Muscle of leg (tissue), 11 donors: ENCODE measurements around the gene PDZD7. TPM values are rescaled to one million over a fixed set of nuclear protein-coding genes. Genes with fewer than 3 reads are reported as not detected.

Experiments
- DNase-seq: peaks from one replicate; pipeline ENCODE4 v3.0.0; 2013
- H3K27ac ChIP-seq: one replicate; pipeline ENCODE4 v1.5.1; 2013; ENCODE audit warnings: mild to moderate bottlenecking, low read length, control low read depth
- H3K27me3 ChIP-seq: one replicate; pipeline ENCODE4 v1.6.1; 2013; ENCODE audit warnings: low read length; ENCODE audit not compliant: control insufficient read depth, insufficient read depth
- H3K36me3 ChIP-seq: one replicate; pipeline ENCODE4 v1.6.1; 2013; ENCODE audit warnings: low read length; ENCODE audit not compliant: control insufficient read depth, insufficient read depth
- H3K4me1 ChIP-seq: one replicate; pipeline ENCODE4 v1.6.1; 2013; ENCODE audit warnings: low read length; ENCODE audit not compliant: control insufficient read depth, insufficient read depth
- H3K4me3 ChIP-seq: one replicate; pipeline ENCODE4 v1.5.1; 2013; ENCODE audit warnings: low read length, control low read depth
- H3K9me3 ChIP-seq: replicated peaks from 2 replicates; pipeline ENCODE4 v1.6.1; 2013; ENCODE audit warnings: low read depth, low read length; ENCODE audit not compliant: control insufficient read depth
- WGBS: methylation state at CpG from one replicate; pipeline ENCODE4 v1.1.5; 2013; ENCODE audit warnings: missing lambda C conversion rate; ENCODE audit not compliant: insufficient coverage; 5-methylcytosine and 5-hydroxymethylcytosine counted together
- polyA plus RNA-seq, 8 donors: library from polyadenylated mRNA; unstranded; fragments of 120-200 nt; gene quantifications; one replicate each; pipeline versions ENCODE4 v1.2.1 to v1.2.3, GENCODE V29; 2013; ENCODE audit warnings: inconsistent platforms in 1 of 8, low replicate concordance in 1 of 8; ENCODE audit not compliant: insufficient read length in 8 of 8, insufficient read depth in 1 of 8
- total RNA-seq: library from RNA; stranded (reverse); fragments of 120-200 nt; gene quantifications from one replicate; pipeline ENCODE4 v1.2.4, GENCODE V29; 2013

Gene PDZD7
- total and polyA plus RNA-seq, 9 donors = 0.41 to 6.1 (median 1.2) TPM

- under 1% methylated on average over 39 of the region's 47 CpGs for WGBS
These were observed 1.1 kb upstream of the PDZD7 start for GRCh38 chr10:101031796-101032636.

DNA sequence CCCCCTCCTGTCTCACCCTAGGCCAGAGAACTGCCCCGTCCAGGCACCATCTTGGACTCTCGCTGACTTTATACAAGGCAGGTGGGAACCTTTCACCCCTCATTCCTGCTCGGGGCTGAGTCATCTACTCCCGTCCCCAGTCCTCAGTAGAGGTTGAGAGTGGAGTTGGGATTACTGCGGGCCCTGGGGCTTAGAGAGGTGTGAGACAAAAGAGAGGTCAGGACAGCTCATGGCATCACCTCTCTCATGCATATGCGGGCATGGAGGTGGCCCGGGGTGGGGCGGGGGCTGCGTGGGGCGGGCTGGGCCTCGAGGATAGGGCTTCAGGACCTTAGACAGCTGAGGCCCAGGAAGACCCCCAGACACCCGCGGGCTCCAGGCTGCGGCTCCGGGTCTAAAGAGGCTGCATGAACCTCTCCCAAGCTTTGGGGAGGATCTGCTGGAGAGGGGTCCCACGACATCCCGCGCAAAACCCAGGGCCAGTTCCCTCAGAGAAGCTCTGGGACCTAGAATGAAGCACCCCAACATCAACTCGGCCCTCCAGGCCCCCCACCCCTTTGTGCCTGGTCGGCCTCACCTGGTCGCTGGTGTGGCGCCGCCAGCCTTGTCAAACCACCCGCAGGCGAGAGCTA is 317 bp downstream of the PDZD7 start:
- WGBS = 7% methylated on average over 21 of the region's 25 CpGs
- Histone ChIP-seq H3K27ac (no peak overlapping the region), H3K4me1 (peaks cover 58% of the 10 kb centered on the region), H3K4me3 (peak overlapping the region; percentile 84), H3K9me3 (no peaks in the 10 kb centered on the region), H3K36me3 (peaks cover 9% of the 10 kb centered on the region), H3K27me3 (peaks cover 18% of the 10 kb centered on the region)
- no peak for DNase-seq

More at GRCh38 chr10:101031796-101032636, 1.1 kb upstream of the PDZD7 start:
- H3K4me1 ChIP-seq = peaks cover 53% of the 10 kb centered on the region
- no peaks in the 10 kb centered on the region for H3K9me3 ChIP-seq
- H3K27ac ChIP-seq = peak overlapping the region; percentile 97
- peak; percentile 93 for DNase-seq
- H3K4me3 ChIP-seq = peak overlapping the region; percentile 84
- H3K27me3 ChIP-seq = peaks cover 18% of the 10 kb centered on the region
- peaks cover 23% of the 10 kb centered on the region for H3K36me3 ChIP-seq

DNA sequence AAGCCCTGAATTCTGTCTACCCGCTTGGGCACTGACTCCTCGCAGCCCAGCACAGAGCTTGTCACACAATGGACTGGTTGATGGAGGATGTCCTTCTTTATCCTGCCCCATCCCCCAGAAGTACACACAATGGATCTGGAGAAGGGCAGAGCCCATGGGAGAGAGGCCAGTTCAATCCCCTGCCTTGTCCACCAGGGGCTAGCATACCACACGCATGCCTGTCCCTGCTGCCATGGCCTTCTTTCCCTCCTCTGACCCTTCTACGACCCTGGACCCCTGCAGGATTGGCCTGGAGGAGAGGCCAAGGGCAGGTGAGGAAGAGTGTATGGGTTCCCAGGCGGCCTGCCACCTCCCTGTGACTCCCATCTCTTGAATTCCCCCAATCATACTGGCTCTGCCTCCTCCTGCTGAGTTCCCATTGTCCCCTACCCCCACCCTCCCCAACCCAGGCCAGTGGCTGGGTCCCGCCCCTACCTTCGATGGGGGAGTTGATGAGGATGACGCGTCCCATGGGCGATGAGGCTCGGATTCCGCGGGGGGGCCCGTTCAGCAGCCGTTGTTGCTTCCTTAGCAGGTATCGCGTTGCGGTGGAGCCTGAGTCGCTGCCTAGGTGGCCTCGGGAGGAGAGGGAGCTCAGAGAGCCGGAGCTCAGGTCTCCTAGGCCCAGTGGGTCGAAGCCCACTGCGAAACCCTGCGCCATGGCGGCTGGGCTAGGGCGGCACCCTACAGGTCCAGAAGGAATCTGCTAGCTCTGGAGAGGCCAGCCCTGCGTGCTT is 1.2 kb downstream of the PDZD7 start:
- peaks cover 18% of the 10 kb centered on the region for H3K27me3 ChIP-seq
- H3K4me1 ChIP-seq = peaks cover 58% of the 10 kb centered on the region
- WGBS = 48% methylated on average over 22 of the region's 27 CpGs
- no peak for DNase-seq
- H3K9me3 ChIP-seq = no peaks in the 10 kb centered on the region
- no peak overlapping the region for H3K4me3 ChIP-seq
- H3K27ac ChIP-seq = peak overlapping the region; percentile 4
- H3K36me3 ChIP-seq = no peaks in the 10 kb centered on the region

DNA sequence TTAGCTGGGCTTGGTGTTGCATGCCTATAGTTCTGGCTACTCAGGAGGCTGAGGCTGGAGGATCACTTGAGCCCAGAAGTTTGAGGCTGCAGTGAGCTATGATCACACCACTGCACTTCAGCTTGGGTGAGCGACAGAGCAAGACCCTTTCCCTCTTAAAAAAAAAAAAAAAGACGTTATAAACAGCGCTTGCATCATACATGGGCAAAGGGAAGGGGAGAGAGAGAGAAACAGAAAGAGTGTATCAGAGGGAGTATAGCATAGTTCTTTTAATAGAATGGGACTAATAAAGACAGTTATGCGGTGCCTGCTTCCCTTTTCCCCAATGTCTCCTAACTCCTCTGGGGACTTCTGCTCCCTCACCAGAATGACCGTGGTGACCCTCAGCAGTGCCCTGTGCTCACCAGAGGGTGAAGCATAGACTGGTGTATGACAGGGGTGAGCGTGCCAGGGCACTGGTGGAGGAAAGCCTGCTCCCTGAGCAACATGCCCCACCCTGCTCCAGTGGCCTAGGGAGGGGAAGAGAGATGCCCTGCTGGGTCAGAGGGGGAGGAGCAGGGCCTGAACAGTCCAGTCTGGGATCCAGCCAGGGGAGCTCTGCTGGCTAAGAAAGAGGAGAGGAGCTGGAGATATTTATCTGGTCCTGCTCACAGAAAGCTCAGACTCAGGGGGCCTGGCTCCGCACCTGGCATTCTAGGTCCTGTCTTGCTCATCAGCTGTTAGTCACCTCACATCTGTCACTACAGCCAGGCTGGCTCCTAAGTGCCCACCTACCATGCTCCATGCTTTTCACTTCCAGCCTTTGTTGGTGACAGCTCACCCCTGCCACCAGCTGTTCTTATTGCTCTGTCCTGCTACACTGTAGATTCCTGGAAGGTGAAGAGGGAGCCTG is 2.2 kb downstream of the PDZD7 start:
- 96% methylated on average over 2 of the region's 7 CpGs for WGBS
- H3K4me1 ChIP-seq = peaks cover 58% of the 10 kb centered on the region
- no peaks in the 10 kb centered on the region for H3K36me3 ChIP-seq
- H3K27ac ChIP-seq = peak overlapping the region; percentile 18
- peaks cover 18% of the 10 kb centered on the region for H3K27me3 ChIP-seq
- H3K4me3 ChIP-seq = no peak overlapping the region
- no peak for DNase-seq
- H3K9me3 ChIP-seq = no peaks in the 10 kb centered on the region

DNA sequence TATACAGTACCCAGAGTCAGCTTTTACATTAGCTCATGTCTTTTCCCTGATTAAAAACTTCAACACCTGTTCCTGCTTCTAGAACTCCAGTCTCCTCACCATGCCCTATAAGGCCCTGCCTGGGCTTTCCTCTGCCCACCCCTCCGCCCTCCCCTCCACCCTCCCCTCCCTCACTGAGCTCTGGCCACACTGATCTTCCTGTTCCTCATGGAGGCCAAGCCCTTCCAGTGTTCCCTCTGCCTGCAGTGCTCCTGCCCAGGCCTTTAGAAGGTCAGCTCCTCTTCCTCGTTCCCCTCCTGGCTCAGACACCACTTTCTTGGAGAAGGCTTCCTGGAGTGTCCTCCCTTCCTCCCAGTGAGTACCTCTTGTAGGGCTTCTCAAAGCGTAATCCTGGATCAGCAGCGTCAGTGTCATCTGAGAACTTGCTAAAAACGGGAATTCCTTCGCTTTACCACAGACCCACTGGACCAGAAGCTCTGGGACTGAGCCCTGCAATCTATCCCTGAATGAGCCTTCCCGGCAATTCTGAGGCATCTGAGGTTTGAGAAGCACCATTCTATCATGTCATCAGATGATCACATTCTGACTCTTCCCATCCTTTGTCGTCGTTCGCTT is 3.7 kb downstream of the PDZD7 start:
- DNase-seq = no peak
- Histone ChIP-seq H3K36me3 (no peaks in the 10 kb centered on the region), H3K4me3 (peak overlapping the region; percentile 21), H3K9me3 (no peaks in the 10 kb centered on the region), H3K27me3 (peaks cover 18% of the 10 kb centered on the region), H3K27ac (peak overlapping the region; percentile 72), H3K4me1 (peaks cover 46% of the 10 kb centered on the region)
- 29% methylated on average over 6 of the region's 10 CpGs for WGBS

GRCh38 chr10:101022967-101023705 is 7.8 kb downstream of the PDZD7 start:
- DNase-seq = no peak
- H3K4me1 ChIP-seq = peaks cover 24% of the 10 kb centered on the region
- no peak overlapping the region for H3K27ac ChIP-seq
- H3K27me3 ChIP-seq = peaks cover 14% of the 10 kb centered on the region
- WGBS = 89% methylated on average over 14 of the region's 15 CpGs
- no peaks in the 10 kb centered on the region for H3K9me3 ChIP-seq
- no peaks in the 10 kb centered on the region for H3K36me3 ChIP-seq
- H3K4me3 ChIP-seq = no peak overlapping the region

- Histone ChIP-seq H3K9me3 (no peaks in the 10 kb centered on the region), H3K4me3 (no peak overlapping the region), H3K4me1 (peaks cover 18% of the 10 kb centered on the region), H3K36me3 (no peaks in the 10 kb centered on the region), H3K27me3 (peaks cover 23% of the 10 kb centered on the region), H3K27ac (no peak overlapping the region)
- WGBS = 85% methylated on average over 8 of the region's 11 CpGs
- no peak for DNase-seq
These were observed 9.2 kb downstream of the PDZD7 start for GRCh38 chr10:101021692-101022251.

GRCh38 chr10:101021239-101021638 is 9.7 kb downstream of the PDZD7 start:
- DNase-seq = no peak
- peaks cover 28% of the 10 kb centered on the region for H3K27me3 ChIP-seq
- no peaks in the 10 kb centered on the region for H3K9me3 ChIP-seq

More at GRCh38 chr10:101021239-101021638, 9.7 kb downstream of the PDZD7 start:
- Histone ChIP-seq H3K27ac (no peak overlapping the region), H3K4me1 (peaks cover 16% of the 10 kb centered on the region), H3K36me3 (no peaks in the 10 kb centered on the region), H3K4me3 (no peak overlapping the region)
- WGBS = 65% methylated on average over 2 of the region's 4 CpGs
